ENCODE results near the gene PRSS27.

DNA sequence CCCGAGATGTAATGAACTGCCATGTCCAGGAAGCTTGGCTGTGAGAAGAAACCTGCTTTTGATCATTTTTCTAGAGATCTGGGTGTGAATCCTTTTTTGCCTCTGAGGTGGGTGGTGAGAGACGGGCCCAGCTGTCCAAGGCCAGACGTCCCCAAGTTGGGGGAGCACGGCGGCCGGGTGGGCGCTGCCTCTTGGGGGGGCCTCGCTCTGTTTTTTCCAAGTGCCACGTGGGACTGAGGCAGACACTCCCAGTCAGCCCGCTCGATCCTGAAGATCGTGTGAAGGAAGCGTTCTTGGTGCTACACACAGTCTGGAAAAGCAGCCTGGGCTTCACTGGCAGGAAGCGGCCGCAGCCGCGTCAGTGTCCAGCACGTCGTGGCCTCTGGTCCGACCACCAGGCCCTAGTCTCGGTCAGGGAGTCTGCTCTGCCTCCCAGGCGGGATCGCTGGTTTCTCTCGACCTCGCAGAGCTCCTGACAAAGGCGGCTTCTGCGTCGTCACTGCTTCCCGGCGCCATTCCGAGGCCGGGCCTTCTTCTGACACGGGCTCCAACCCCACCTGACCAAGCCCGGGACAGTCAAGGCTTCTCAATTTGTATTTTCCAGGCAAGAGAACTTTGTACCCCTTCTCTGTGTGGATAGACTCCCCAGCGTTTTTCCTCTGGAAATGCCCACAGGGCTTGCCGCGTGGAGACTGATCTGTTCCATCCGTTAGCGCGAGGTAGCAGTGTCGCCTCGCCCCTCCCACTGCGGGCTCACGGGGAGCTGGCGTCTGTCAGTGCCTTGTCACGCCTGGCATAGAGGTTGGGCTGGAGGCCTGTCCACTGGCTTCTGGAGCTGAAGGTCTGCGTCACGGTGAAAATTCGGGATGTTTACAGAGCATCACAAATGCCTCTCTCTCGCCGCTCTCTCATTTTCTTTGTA, 12.4 kb downstream of the PRSS27 start:
- TF ChIP-seq, protein P1, sequence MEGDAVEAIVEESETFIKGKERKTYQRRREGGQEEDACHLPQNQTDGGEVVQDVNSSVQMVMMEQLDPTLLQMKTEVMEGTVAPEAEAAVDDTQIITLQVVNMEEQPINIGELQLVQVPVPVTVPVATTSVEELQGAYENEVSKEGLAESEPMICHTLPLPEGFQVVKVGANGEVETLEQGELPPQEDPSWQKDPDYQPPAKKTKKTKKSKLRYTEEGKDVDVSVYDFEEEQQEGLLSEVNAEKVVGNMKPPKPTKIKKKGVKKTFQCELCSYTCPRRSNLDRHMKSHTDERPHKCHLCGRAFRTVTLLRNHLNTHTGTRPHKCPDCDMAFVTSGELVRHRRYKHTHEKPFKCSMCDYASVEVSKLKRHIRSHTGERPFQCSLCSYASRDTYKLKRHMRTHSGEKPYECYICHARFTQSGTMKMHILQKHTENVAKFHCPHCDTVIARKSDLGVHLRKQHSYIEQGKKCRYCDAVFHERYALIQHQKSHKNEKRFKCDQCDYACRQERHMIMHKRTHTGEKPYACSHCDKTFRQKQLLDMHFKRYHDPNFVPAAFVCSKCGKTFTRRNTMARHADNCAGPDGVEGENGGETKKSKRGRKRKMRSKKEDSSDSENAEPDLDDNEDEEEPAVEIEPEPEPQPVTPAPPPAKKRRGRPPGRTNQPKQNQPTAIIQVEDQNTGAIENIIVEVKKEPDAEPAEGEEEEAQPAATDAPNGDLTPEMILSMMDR (IDR thresholded peaks at IDR 0.05), result no peak
- no peak for TF ChIP-seq EZH2 (IDR thresholded peaks at IDR 0.05; ENCODE audit: borderline replicate concordance, insufficient read depth, low read depth, low read length, poor library complexity, severe bottlenecking)

Data from B cell (primary cell).